K562 (cell line): ENCODE measurements around the gene CACNA2D3. TPM values are rescaled to one million over a fixed set of nuclear protein-coding genes. Genes with fewer than 3 reads are reported as not detected.

Experiments
- ATAC-seq: fragments of 200-7000 bp; cut with Tn5 transposase; 3 replicates; pipeline ENCODE4 v1.9.1; 2020; ENCODE audit warnings: moderate library complexity
- BruUV-seq: library from RNA; stranded (reverse); fragments of 400-500 nt; replicated peaks from 2 replicates; lab custom pipeline; 2021; lab: Mats Ljungman, UMichigan
- CTCF ChIA-PET: fragments of 300-600 bp; formaldehyde crosslinking; extraction: SDS; loops from one replicate; lab custom pipeline; 2021; ENCODE audit warnings: low intra/inter-chr PET ratio; lab: Yijun Ruan, JAX
- POLR2A ChIA-PET: fragments of 300-600, 350-650 bp; sonication (Branson Sonifier 250); formaldehyde crosslinking; extraction: SDS; loops from one replicate; lab custom pipeline; 2021; ENCODE audit warnings: antibody characterized with exemption, inconsistent platforms; lab: Yijun Ruan, JAX
- DNase-seq, 4 experiments: peaks; one replicate each; pipeline versions ENCODE4 v3.0.0 to v3.0.0-alpha.2; 2011 to 2018; ENCODE audit warnings: low spot score in 3 of 4, mixed read lengths in 3 of 4; ENCODE audit errors: extremely low read depth in 1 of 4
- FAIRE-seq: peaks from 2 replicates; lab custom pipeline; 2011; peaks lifted over from hg19 to GRCh38; lab: Jason Lieb, UNC
- H2AFZ ChIP-seq: 2 replicates; pipeline ENCODE4 v1.6.0; 2011; ENCODE audit warnings: low read depth, low read length, control low read depth, inconsistent platforms
- H3K27ac ChIP-seq: fragments of 200-600 bp; 3 replicates; pipeline ENCODE4 v1.8.0; 2011; ENCODE audit warnings: low read depth, mild to moderate bottlenecking, control low read depth, inconsistent platforms, low read length, moderate library complexity, mixed read lengths; ENCODE audit errors: extremely low read depth
- H3K27me3 ChIP-seq, 2 experiments: fragments of 300-600 bp in 1 of 2; 2 replicates in 1 of 2; 3 replicates in 1 of 2; pipeline versions ENCODE4 v1.6.0 to v1.8.0; 2011; ENCODE audit warnings: inconsistent platforms in 2 of 2, low read length in 2 of 2, mild to moderate bottlenecking in 1 of 2, mixed read lengths in 1 of 2, moderate library complexity in 1 of 2; ENCODE audit not compliant: control insufficient read depth in 2 of 2, insufficient read depth in 2 of 2
- H3K36me3 ChIP-seq: fragments of 300-600 bp; 3 replicates; pipeline ENCODE4 v1.8.0; 2011; ENCODE audit warnings: mild to moderate bottlenecking, low read length, inconsistent platforms; ENCODE audit not compliant: control insufficient read depth, insufficient read depth
- H3K4me1 ChIP-seq, 2 experiments: fragments of 200-600 bp in 1 of 2; replicated peaks in 1 of 2; 2 replicates in 1 of 2; 3 replicates in 1 of 2; pipeline versions ENCODE4 v1.5.1 to v1.8.0; 2011; ENCODE audit warnings: inconsistent platforms in 2 of 2, low read length in 2 of 2, mild to moderate bottlenecking in 1 of 2, mixed read lengths in 1 of 2, moderate library complexity in 1 of 2; ENCODE audit not compliant: control insufficient read depth in 2 of 2, insufficient read depth in 2 of 2
- H3K4me2 ChIP-seq: 2 replicates; pipeline ENCODE4 v1.6.1; 2011; ENCODE audit warnings: low read length, control low read depth, inconsistent platforms, mixed read lengths; ENCODE audit not compliant: insufficient read depth
- H3K4me3 ChIP-seq: fragments of 200-600 bp; sonication (generic), shearing (Covaris generic); 2 replicates; pipeline ENCODE4 v1.5.1; 2016; ENCODE audit warnings: control low read depth, inconsistent platforms
- H3K79me2 ChIP-seq: fragments of 200-600 bp; 3 replicates; pipeline ENCODE4 v1.8.0; 2011; ENCODE audit warnings: low read length, inconsistent platforms; ENCODE audit not compliant: control insufficient read depth, insufficient read depth
- H3K9ac ChIP-seq, 2 experiments: 2 replicates each; pipeline versions ENCODE4 v1.6.0 to v1.6.1; 2011; ENCODE audit warnings: low read depth in 2 of 2, low read length in 2 of 2, control low read depth in 1 of 2, inconsistent platforms in 1 of 2, mild to moderate bottlenecking in 1 of 2, mixed read lengths in 1 of 2; ENCODE audit not compliant: insufficient read depth in 1 of 2
- H3K9me1 ChIP-seq: one replicate; pipeline ENCODE4 v1.6.0; 2011; ENCODE audit warnings: inconsistent platforms, mild to moderate bottlenecking, low read length, moderate library complexity; ENCODE audit not compliant: control insufficient read depth, insufficient read depth
- H3K9me3 ChIP-seq: replicated peaks from 2 replicates; pipeline ENCODE4 v1.5.1; 2011; ENCODE audit warnings: low read depth, low read length, inconsistent platforms; ENCODE audit not compliant: control insufficient read depth, insufficient read depth
- H4K20me1 ChIP-seq: replicated peaks from 2 replicates; pipeline ENCODE4 v1.6.1; 2011; ENCODE audit warnings: low read length, inconsistent platforms, mixed read lengths; ENCODE audit not compliant: control insufficient read depth, insufficient read depth
- NFYB ChIP-seq: IDR thresholded peaks from 2 replicates; pipeline ENCODE4 v1.6.1; 2011; ENCODE audit warnings: mild to moderate bottlenecking, moderate library complexity; ENCODE audit not compliant: insufficient read length; ENCODE audit errors: extremely low read depth
- PRMT5 ChIP-seq: sonication (generic); formaldehyde crosslinking; IDR thresholded peaks from 2 replicates; pipeline ENCODE4 v1.5.0; 2020; ENCODE audit warnings: missing genetic modification reagents
- RBM15 ChIP-seq: fragments of 200-400 bp; formaldehyde crosslinking; IDR thresholded peaks from 2 replicates; pipeline ENCODE4 v1.6.1; 2018; ENCODE audit warnings: mild to moderate bottlenecking, low read length, moderate library complexity; ENCODE audit not compliant: insufficient read depth
- RCOR1 ChIP-seq, 2 experiments: IDR thresholded peaks; 2 replicates each; pipeline ENCODE4 v1.6.1; 2012; ENCODE audit warnings: low read depth in 2 of 2, low read length in 2 of 2, borderline replicate concordance in 1 of 2, improper control_type of control experiment in 1 of 2
- RNF219 ChIP-seq: fragments of 250-450 bp; sonication (Bioruptor Pico); IDR thresholded peaks from 2 replicates; pipeline ENCODE4 v1.5.0; 2022; ENCODE audit warnings: mild to moderate bottlenecking
- SPI1 ChIP-seq: IDR thresholded peaks from 2 replicates; pipeline ENCODE4 v1.6.1; 2011; ENCODE audit warnings: low read depth, low read length, control low read depth, borderline replicate concordance
- ZNF592 ChIP-seq: fragments of 450-650 bp; IDR thresholded peaks from 2 replicates; pipeline ENCODE4 v1.6.1; 2017; ENCODE audit warnings: antibody characterized with exemption, mild to moderate bottlenecking
- WGBS: fragments of 100-300 bp; shearing (Covaris generic); methylation state at CpG from one replicate; pipeline ENCODE4 v1.1.6; 2016; ENCODE audit warnings: low coverage, mixed read lengths; ENCODE audit not compliant: insufficient coverage; ENCODE audit errors: missing lambda C conversion rate; 5-methylcytosine and 5-hydroxymethylcytosine counted together
- in situ Hi-C: fragments of 300-500 bp; cut with MboI; formaldehyde crosslinking; loops from 4 replicates; pipeline ENCODE4 v1.15.0; 2018; ENCODE audit warnings: inconsistent platforms, mixed read lengths
- intact Hi-C: fragments of 100-400 bp; cut with micrococcal nuclease; formaldehyde crosslinking; loops from 2 replicates; pipeline ENCODE4 v1.14.2; 2022
- polyA plus RNA-seq, 8 experiments: library from polyadenylated mRNA; depleted of rRNA in 4 of 8; stranded (reverse) in 5 of 8; unstranded in 3 of 8; fragments of >200 nt; fragmentation: Nextera tagmentation in 2 of 8; fragmentation: Illumina TruSeq in 1 of 8; extraction: Ambion mirVana in 2 of 8; extraction: Trizol in 1 of 8; gene quantifications; 2 replicates each; pipeline versions ENCODE4 v1.2.1 to v1.2.3, GENCODE V29; 2011 to 2014; ENCODE audit warnings: inconsistent platforms in 1 of 8, missing spikeins in 1 of 8
- total RNA-seq, 7 experiments: library from RNA; depleted of rRNA in 6 of 7; stranded (reverse); fragments of >200 nt in 6 of 7; fragmentation: Illumina TruSeq in 2 of 7; extraction: Trizol in 2 of 7; gene quantifications; 2 replicates each; pipeline versions ENCODE4 v1.2.1 to v1.2.3, GENCODE V29; 2011 to 2021; ENCODE audit warnings: low replicate concordance in 1 of 7

CACNA2D3 gene
- total and polyA plus RNA-seq, 9 of the 15 experiments (the other 6 are each of a cell fraction or from before 2014, with no cell fraction given), result 0.01 TPM; not detected in 8

DNA sequence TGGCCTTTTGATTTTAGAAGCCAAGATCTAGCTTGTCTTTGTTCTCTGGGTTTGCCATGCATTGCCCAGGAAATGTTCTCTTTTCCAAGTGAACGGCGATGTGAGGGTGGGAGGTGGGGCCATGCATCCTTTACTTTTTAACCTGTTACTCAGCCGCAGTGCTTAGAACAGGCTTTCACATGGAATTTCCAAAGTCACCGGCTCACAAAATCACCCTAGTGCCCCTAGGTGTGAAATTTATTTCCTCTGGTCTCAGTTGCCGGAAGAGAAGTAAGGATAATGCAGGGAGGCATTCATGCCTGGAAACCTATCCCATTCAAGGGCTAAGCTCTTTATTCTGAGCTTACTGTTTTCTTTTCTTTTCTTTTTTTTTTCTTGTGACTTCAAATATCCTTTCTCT is 93.2 kb downstream of the CACNA2D3 start:
- H2AFZ ChIP-seq, result no peak overlapping the region
- H3K9me3 ChIP-seq, result no peaks in the 10 kb centered on the region
- POLR2A ChIA-PET, result interaction anchor here (0.9 kb wide), 1 partner anchor 9 kb away, joined by 3 read pairs; no protein-coding TSS in a partner anchor
- intact Hi-C loops (no loop called here), in situ Hi-C loops (no loop called here)
- H3K9ac ChIP-seq, result no peak overlapping the region
- no peaks in the 10 kb centered on the region for H3K79me2 ChIP-seq
- no peaks in the 10 kb centered on the region for H4K20me1 ChIP-seq
- no TSS peak for BruUV-seq
- H3K27me3 ChIP-seq, result no peaks in the 10 kb centered on the region
- H3K36me3 ChIP-seq, result no peaks in the 10 kb centered on the region
- no peak for FAIRE-seq
- H3K27ac ChIP-seq, result no peak overlapping the region
- no peak overlapping the region for H3K4me3 ChIP-seq
- no peaks in the 10 kb centered on the region for H3K4me1 ChIP-seq
- no peak overlapping the region for H3K4me2 ChIP-seq
- TF ChIP-seq RCOR1 (IDR thresholded peaks at IDR 0.05; ENCODE audit: borderline replicate concordance in 1 of 2, low read depth in 2 of 2, low read length in 2 of 2) (no peak), RBM15 (no peak), SPI1 (no peak), PRMT5 (CRISPR knock-in tag) (no peak), RNF219 (CRISPR knock-in tag) (no peak), ZNF592 (no peak), NFYB (no peak)
- no peak for ATAC-seq
- CTCF ChIA-PET, result no interaction called here
- 1% methylated on average over 5 of the region's 5 CpGs for WGBS
- DNase-seq, result no peak
- H3K9me1 ChIP-seq, result no peaks in the 10 kb centered on the region
